Karpas-422 (cell line): ENCODE results near the gene DYRK1A. TPM values are rescaled to one million over a fixed set of nuclear protein-coding genes. Genes with fewer than 3 reads are reported as not detected.

Experiments used
- DNase-seq: peaks from one replicate; pipeline ENCODE4 v3.0.0-alpha.2; 2015
- H2AFZ ChIP-seq: fragments of 200-600 bp; sonication (generic); 2 replicates; pipeline ENCODE4 v1.6.1; 2014; ENCODE audit warnings: antibody characterized with exemption, low read length, mixed read lengths
- H3K27ac ChIP-seq: fragments of 200-600 bp; sonication (generic); 2 replicates; pipeline ENCODE4 v1.5.1; 2014; ENCODE audit warnings: mild to moderate bottlenecking, low read length, moderate library complexity
- H3K27me3 ChIP-seq: fragments of 200-600 bp; sonication (generic); 2 replicates; pipeline ENCODE4 v1.6.1; 2014; ENCODE audit warnings: low read length, mixed read lengths
- H3K36me3 ChIP-seq: fragments of 200-600 bp; sonication (generic); 2 replicates; pipeline ENCODE4 v1.6.1; 2014; ENCODE audit warnings: low read length, mixed read lengths; ENCODE audit not compliant: insufficient read depth
- H3K4me1 ChIP-seq: fragments of 200-600 bp; sonication (generic); 2 replicates; pipeline ENCODE4 v1.6.1; 2014; ENCODE audit warnings: mild to moderate bottlenecking, low read length, mixed read lengths
- H3K4me2 ChIP-seq: fragments of 200-600 bp; sonication (generic); 2 replicates; pipeline ENCODE4 v1.6.1; 2014; ENCODE audit warnings: low read length, low read depth, mild to moderate bottlenecking; ENCODE audit not compliant: poor library complexity, severe bottlenecking
- H3K4me3 ChIP-seq: fragments of 200-600 bp; sonication (generic); 2 replicates; pipeline ENCODE4 v1.5.1; 2014; ENCODE audit warnings: mild to moderate bottlenecking, antibody characterized with exemption, low read length, mixed read lengths
- H3K79me2 ChIP-seq: fragments of 200-600 bp; sonication (generic); 2 replicates; pipeline ENCODE4 v1.6.1; 2014; ENCODE audit warnings: mild to moderate bottlenecking, low read length, mixed read lengths
- H3K9ac ChIP-seq: fragments of 200-600 bp; sonication (generic); 2 replicates; pipeline ENCODE4 v1.6.0; 2014; ENCODE audit warnings: low read length
- H3K9me2 ChIP-seq: fragments of 200-600 bp; sonication (generic), shearing (Covaris generic); replicated peaks from 2 replicates; pipeline ENCODE4 v1.6.0; 2014; ENCODE audit warnings: mild to moderate bottlenecking, low read length, moderate library complexity; ENCODE audit not compliant: insufficient read depth
- H3K9me3 ChIP-seq: fragments of 300-700, 200-600 bp; sonication (generic); 2 replicates; pipeline ENCODE4 v1.6.1; 2014; ENCODE audit warnings: low read length, mixed read lengths
- H4K20me1 ChIP-seq: fragments of 200-600 bp; sonication (generic); 2 replicates; pipeline ENCODE4 v1.6.1; 2014; ENCODE audit warnings: mild to moderate bottlenecking, antibody characterized with exemption, low read length, low read depth; ENCODE audit not compliant: insufficient read depth
- total RNA-seq: library from RNA; depleted of rRNA; stranded (reverse); fragments of >200 nt; shearing (Covaris generic); gene quantifications from 2 replicates; pipeline ENCODE4 v1.2.3, GENCODE V29; 2014; ENCODE audit warnings: low replicate concordance

Gene DYRK1A
- total RNA-seq, 1 experiment from 2014 or later, result 98.2 TPM

GRCh38 chr21:37393786-37394185 lies 27.2 kb downstream of the DYRK1A start:
- Histone ChIP-seq H3K9ac (no peak overlapping the region), H3K9me2 (no peaks in the 10 kb centered on the region), H2AFZ (no peak overlapping the region), H3K9me3 (no peaks in the 10 kb centered on the region), H3K4me3 (no peak overlapping the region), H3K4me1 (peaks cover 4% of the 10 kb centered on the region; the same call in 1 of the 2 replicates), H4K20me1 (peaks cover 26% of the 10 kb centered on the region; the same call in 1 of the 2 replicates), H3K4me2 (no peak overlapping the region), H3K36me3 (peaks cover 20% of the 10 kb centered on the region), H3K27me3 (no peaks in the 10 kb centered on the region), H3K79me2 (peaks cover 99% of the 10 kb centered on the region), H3K27ac (no peak overlapping the region)
- DNase-seq, result no peak

DNA sequence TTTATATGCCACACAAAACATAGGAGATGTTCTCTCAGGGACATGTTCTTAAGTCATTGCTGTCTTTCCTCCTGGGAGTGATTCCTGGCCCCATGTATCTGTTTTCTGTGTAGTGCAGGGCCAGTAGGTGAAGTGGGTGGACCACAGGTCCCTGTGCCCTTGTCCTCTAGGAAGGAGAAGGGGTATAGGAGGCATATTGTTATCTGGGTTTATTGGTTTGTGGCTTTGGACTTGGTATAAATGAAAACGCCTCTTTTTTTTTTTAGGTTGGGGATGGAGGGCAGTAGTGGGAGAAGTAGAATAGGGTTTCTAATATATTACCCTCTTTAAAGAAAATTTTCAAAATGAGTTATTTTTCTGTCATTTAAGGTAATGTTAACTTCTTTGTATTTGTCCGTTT lies 29.4 kb downstream of the DYRK1A start:
- H3K4me2 ChIP-seq, result no peak overlapping the region
- no peak overlapping the region for H3K4me3 ChIP-seq
- H3K27me3 ChIP-seq, result no peaks in the 10 kb centered on the region
- H3K27ac ChIP-seq, result no peak overlapping the region
- DNase-seq, result no peak
- H4K20me1 ChIP-seq, result peaks cover 21% of the 10 kb centered on the region; the same call in 1 of the 2 replicates
- H3K4me1 ChIP-seq, result peaks cover 7% of the 10 kb centered on the region; the same call in 1 of the 2 replicates
- H3K9ac ChIP-seq, result no peak overlapping the region
- H2AFZ ChIP-seq, result no peak overlapping the region
- no peaks in the 10 kb centered on the region for H3K9me3 ChIP-seq
- no peaks in the 10 kb centered on the region for H3K9me2 ChIP-seq
- H3K79me2 ChIP-seq, result peaks cover 99% of the 10 kb centered on the region
- peaks cover 20% of the 10 kb centered on the region for H3K36me3 ChIP-seq

GRCh38 chr21:37396855-37397254 lies 30.3 kb downstream of the DYRK1A start:
- H3K9me2 ChIP-seq, result no peaks in the 10 kb centered on the region
- H3K9me3 ChIP-seq, result no peaks in the 10 kb centered on the region
- peaks cover 99% of the 10 kb centered on the region for H3K79me2 ChIP-seq
- H3K27ac ChIP-seq, result no peak overlapping the region
- H3K4me3 ChIP-seq, result no peak overlapping the region
- no peak overlapping the region for H3K4me2 ChIP-seq
- no peak for DNase-seq
- H3K27me3 ChIP-seq, result no peaks in the 10 kb centered on the region
- peaks cover 7% of the 10 kb centered on the region; the same call in 1 of the 2 replicates for H3K4me1 ChIP-seq
- H3K9ac ChIP-seq, result no peak overlapping the region
- H2AFZ ChIP-seq, result no peak overlapping the region
- peaks cover 16% of the 10 kb centered on the region; the same call in 1 of the 2 replicates for H4K20me1 ChIP-seq
- peaks cover 17% of the 10 kb centered on the region for H3K36me3 ChIP-seq

DNA sequence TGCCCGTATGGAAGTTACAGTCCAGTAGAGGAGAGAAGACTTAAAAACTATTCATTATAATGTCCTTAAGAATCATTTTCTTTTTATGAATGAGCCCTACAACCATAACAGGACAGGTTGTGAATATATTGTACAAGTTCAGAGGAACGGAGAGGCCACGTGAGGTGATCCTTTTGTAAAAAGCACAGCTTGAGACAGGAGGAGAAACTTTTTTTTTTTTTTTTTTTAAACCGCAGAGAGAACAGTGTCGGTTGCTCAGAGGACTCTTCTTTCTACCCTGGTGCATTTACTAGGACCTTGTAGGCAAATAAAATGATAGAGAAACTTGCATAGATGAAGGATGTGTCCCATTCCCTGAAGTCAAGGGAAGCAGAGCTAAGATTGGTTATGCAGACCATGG lies 32.1 kb downstream of the DYRK1A start:
- peaks cover 11% of the 10 kb centered on the region for H3K36me3 ChIP-seq
- H3K9ac ChIP-seq, result no peak overlapping the region
- no peak overlapping the region for H3K27ac ChIP-seq
- H3K27me3 ChIP-seq, result no peaks in the 10 kb centered on the region
- no peak overlapping the region for H2AFZ ChIP-seq
- peaks cover 99% of the 10 kb centered on the region for H3K79me2 ChIP-seq
- no peaks in the 10 kb centered on the region for H3K9me3 ChIP-seq
- no peaks in the 10 kb centered on the region for H3K9me2 ChIP-seq
- no peak for DNase-seq
- H4K20me1 ChIP-seq, result peaks cover 10% of the 10 kb centered on the region; the same call in 1 of the 2 replicates
- H3K4me1 ChIP-seq, result peaks cover 11% of the 10 kb centered on the region
- no peak overlapping the region for H3K4me3 ChIP-seq
- no peak overlapping the region for H3K4me2 ChIP-seq

DNA sequence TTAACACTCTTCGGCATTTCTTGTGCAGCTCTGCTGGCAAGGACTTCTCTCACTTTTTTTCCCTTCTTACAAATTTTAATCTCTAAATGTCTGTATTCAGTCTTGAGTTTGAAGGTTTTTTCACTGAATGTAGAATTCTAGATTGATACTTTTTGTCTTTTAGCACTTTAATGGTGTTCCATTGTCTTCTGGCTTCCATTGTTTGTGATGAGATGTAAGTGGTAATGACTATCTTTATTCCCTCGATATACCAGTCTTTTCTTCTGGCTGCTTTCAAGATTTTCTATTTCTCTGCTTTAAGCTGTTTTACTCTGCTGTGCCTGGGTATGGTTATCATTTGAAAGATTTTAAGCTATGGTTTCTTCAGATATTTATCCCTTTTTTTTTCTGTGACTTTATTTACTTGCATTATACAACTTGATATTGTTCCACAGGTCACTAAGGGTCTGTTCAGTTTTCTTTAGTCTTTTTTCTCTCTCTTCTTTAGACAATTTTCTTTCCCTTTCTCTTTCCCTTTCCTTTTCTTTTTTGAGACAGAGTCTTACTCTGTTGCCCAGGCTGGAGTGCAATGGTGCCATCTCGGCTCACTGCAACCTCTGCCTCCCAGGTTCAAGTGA lies 35.8 kb downstream of the DYRK1A start:
- Histone ChIP-seq H3K9me3 (no peaks in the 10 kb centered on the region), H3K4me1 (peaks cover 46% of the 10 kb centered on the region), H4K20me1 (peaks cover 16% of the 10 kb centered on the region; the same call in 1 of the 2 replicates), H3K36me3 (no peaks in the 10 kb centered on the region), H3K9ac (no peak overlapping the region), H3K79me2 (peaks cover 98% of the 10 kb centered on the region), H2AFZ (no peak overlapping the region), H3K27me3 (no peaks in the 10 kb centered on the region), H3K27ac (no peak overlapping the region), H3K4me2 (no peak overlapping the region), H3K4me3 (no peak overlapping the region), H3K9me2 (no peaks in the 10 kb centered on the region)
- DNase-seq, result no peak

DNA sequence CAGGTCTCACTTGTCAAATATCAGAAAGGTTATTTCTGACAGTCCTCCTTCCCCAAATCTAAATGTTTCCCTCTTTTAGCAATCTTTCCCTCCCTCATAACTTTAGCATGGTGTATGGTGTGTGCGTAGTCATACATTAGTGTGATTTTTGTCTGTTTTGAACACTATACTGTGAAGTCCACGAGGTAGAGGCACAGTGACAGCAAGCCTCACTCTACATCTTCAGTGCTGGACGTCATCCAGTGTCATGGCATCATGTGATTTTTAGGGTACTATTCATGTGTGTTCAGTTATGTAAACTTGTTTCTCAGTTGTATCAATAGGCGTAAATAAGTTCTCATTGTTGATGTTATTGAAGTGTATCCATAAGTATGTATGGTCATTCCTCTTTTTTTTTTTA lies 39.1 kb downstream of the DYRK1A start:
- peaks cover 26% of the 10 kb centered on the region; the same call in 1 of the 2 replicates for H4K20me1 ChIP-seq

GRCh38 chr21:37407719-37408420 lies 41.3 kb downstream of the DYRK1A start:
- H3K4me2 ChIP-seq, result peak overlapping the region; percentile 17
- H3K36me3 ChIP-seq, result no peaks in the 10 kb centered on the region
- no peak for DNase-seq
- no peak overlapping the region for H2AFZ ChIP-seq
- H3K27ac ChIP-seq, result peak overlapping the region; percentile 42
- H4K20me1 ChIP-seq, result peaks cover 44% of the 10 kb centered on the region
- H3K9me2 ChIP-seq, result no peaks in the 10 kb centered on the region
- H3K9ac ChIP-seq, result no peak overlapping the region
- H3K79me2 ChIP-seq, result peaks cover 97% of the 10 kb centered on the region
- H3K9me3 ChIP-seq, result no peaks in the 10 kb centered on the region
- peaks cover 93% of the 10 kb centered on the region for H3K4me1 ChIP-seq
- H3K27me3 ChIP-seq, result no peaks in the 10 kb centered on the region
- no peak overlapping the region for H3K4me3 ChIP-seq

More for the DNA sequence above, 39.1 kb downstream of the DYRK1A start:
- no peaks in the 10 kb centered on the region for H3K9me2 ChIP-seq
- peaks cover 99% of the 10 kb centered on the region for H3K79me2 ChIP-seq
- H3K9ac ChIP-seq, result no peak overlapping the region
- no peaks in the 10 kb centered on the region for H3K27me3 ChIP-seq
- no peaks in the 10 kb centered on the region for H3K36me3 ChIP-seq
- peak; percentile 61 for DNase-seq
- peaks cover 72% of the 10 kb centered on the region for H3K4me1 ChIP-seq
- H2AFZ ChIP-seq, result no peak overlapping the region
- no peaks in the 10 kb centered on the region for H3K9me3 ChIP-seq
- H3K4me2 ChIP-seq, result peak overlapping the region; percentile 5
- no peak overlapping the region for H3K4me3 ChIP-seq
- peak overlapping the region; percentile 35; the same call in 1 of the 2 replicates for H3K27ac ChIP-seq

GRCh38 chr21:37408464-37409193 lies 42.1 kb downstream of the DYRK1A start:
- Histone ChIP-seq H3K9ac (no peak overlapping the region), H3K27me3 (no peaks in the 10 kb centered on the region), H3K4me2 (peak overlapping the region; percentile 20), H3K9me3 (no peaks in the 10 kb centered on the region), H2AFZ (no peak overlapping the region), H3K9me2 (no peaks in the 10 kb centered on the region), H3K36me3 (no peaks in the 10 kb centered on the region), H3K4me3 (no peak overlapping the region), H4K20me1 (peaks cover 45% of the 10 kb centered on the region), H3K79me2 (peaks cover 97% of the 10 kb centered on the region), H3K27ac (peak overlapping the region; percentile 42), H3K4me1 (peaks cover 98% of the 10 kb centered on the region)
- DNase-seq, result no peak
